Uterus (tissue), 4 donors: Measurements from ENCODE around the gene PPP1R16B. TPM values are rescaled to one million over a fixed set of nuclear protein-coding genes. Genes with fewer than 3 reads are reported as not detected.

Source experiments
- DNase-seq, 2 donors: peaks; one replicate each; pipeline ENCODE4 v3.0.0-alpha.2; 2019 to 2020
- H3K27ac ChIP-seq, 2 donors: fragments of 200-600 bp; sonication (generic); 1 replicate in 1 of 2; 2 replicates in 1 of 2; pipeline ENCODE4 v1.5.1; 2016 to 2018
- H3K27me3 ChIP-seq, 2 donors: fragments of 200-600 bp; sonication (generic); one replicate each; pipeline ENCODE4 v1.5.1; 2018 to 2019; ENCODE audit warnings: control low read depth in 1 of 2
- H3K36me3 ChIP-seq, 2 donors: fragments of 200-600 bp; sonication (generic); one replicate each; pipeline ENCODE4 v1.5.1; 2019; ENCODE audit warnings: control low read depth in 1 of 2
- H3K4me1 ChIP-seq, 2 donors: fragments of 200-600 bp; sonication (generic); one replicate each; pipeline ENCODE4 v1.5.1; 2018 to 2019; ENCODE audit warnings: control low read depth in 1 of 2
- H3K4me3 ChIP-seq, 2 donors: fragments of 200-600 bp; sonication (generic); 1 replicate in 1 of 2; 2 replicates in 1 of 2; pipeline ENCODE4 v1.5.1; 2018 to 2019; ENCODE audit warnings: mild to moderate bottlenecking in 1 of 2
- H3K9me3 ChIP-seq, 2 donors: fragments of 200-600 bp; sonication (generic); one replicate each; pipeline ENCODE4 v1.5.1; 2019; ENCODE audit warnings: control low read depth in 1 of 2
- CTCF ChIP-seq, 4 experiments: fragments of 200-600 bp in 2 of 4; fragments of 450-650 bp in 2 of 4; sonication (generic) in 2 of 4; IDR thresholded peaks; one replicate each; pipeline ENCODE4 v1.5.1; 2016 to 2019; ENCODE audit warnings: antibody characterized with exemption in 4 of 4, mild to moderate bottlenecking in 2 of 4, moderate library complexity in 1 of 4
- POLR2A ChIP-seq, 2 donors: fragments of 450-650 bp; IDR thresholded peaks; one replicate each; pipeline ENCODE4 v1.6.1; 2016; ENCODE audit warnings: antibody characterized with exemption in 2 of 2, mild to moderate bottlenecking in 1 of 2, moderate library complexity in 1 of 2
- intact Hi-C: fragments of 100-400 bp; cut with DNase I; formaldehyde crosslinking; loops from one replicate; pipeline ENCODE4 v1.15.1; 2023; ENCODE audit warnings: low total_unique reads
- total RNA-seq, 4 donors: library from RNA; depleted of rRNA in 3 of 4; stranded (reverse); fragments of >200 nt in 3 of 4; gene quantifications; one replicate each; pipeline versions ENCODE4 v1.1.0 to v1.2.4, GENCODE V29; 2014 to 2023
- donor health status: DM: yes; HTN: yes; CAD: no.

Gene PPP1R16B
- total RNA-seq, 4 donors from 2014 or later, result 7.6 to 15.8 (median 12.5) TPM

- H3K4me3 ChIP-seq, result no peak overlapping the region
- H3K9me3 ChIP-seq, result no peaks in the 10 kb centered on the region
- no peak for TF ChIP-seq CTCF (IDR thresholded peaks at IDR 0.05)
- H3K36me3 ChIP-seq, result no peaks in the 10 kb centered on the region
- no peaks in the 10 kb centered on the region for H3K27me3 ChIP-seq
- no peak for DNase-seq
- intact Hi-C loops, result no loop called here
- no peaks in the 10 kb centered on the region for H3K4me1 ChIP-seq
- H3K27ac ChIP-seq, result no peak overlapping the region
Observed at GRCh38 chr20:38841570-38841969, 36.1 kb downstream of the PPP1R16B start.

GRCh38 chr20:38842026-38842425 lies 36.5 kb downstream of the PPP1R16B start:
- Histone ChIP-seq H3K27ac (no peak overlapping the region), H3K9me3 (no peaks in the 10 kb centered on the region), H3K4me1 (no peaks in the 10 kb centered on the region), H3K36me3 (no peaks in the 10 kb centered on the region), H3K27me3 (no peaks in the 10 kb centered on the region), H3K4me3 (no peak overlapping the region)
- TF ChIP-seq POLR2A (IDR thresholded peaks at IDR 0.05) (no peak), CTCF (IDR thresholded peaks at IDR 0.05) (no peak)
- intact Hi-C loops, result no loop called here
- DNase-seq, result no peak

- Histone ChIP-seq H3K9me3 (no peaks in the 10 kb centered on the region), H3K27ac (no peak overlapping the region), H3K4me1 (no peaks in the 10 kb centered on the region), H3K36me3 (no peaks in the 10 kb centered on the region), H3K4me3 (no peak overlapping the region), H3K27me3 (no peaks in the 10 kb centered on the region)
- intact Hi-C loops, result no loop called here
- TF ChIP-seq POLR2A (IDR thresholded peaks at IDR 0.05) (no peak), CTCF (IDR thresholded peaks at IDR 0.05) (no peak)
- no peak for DNase-seq
Observed at GRCh38 chr20:38842558-38842981, 37.1 kb downstream of the PPP1R16B start.

GRCh38 chr20:38843346-38843745 lies 37.8 kb downstream of the PPP1R16B start:
- no peaks in the 10 kb centered on the region for H3K4me1 ChIP-seq
- H3K4me3 ChIP-seq, result no peak overlapping the region
- no peaks in the 10 kb centered on the region for H3K27me3 ChIP-seq
- no peaks in the 10 kb centered on the region for H3K9me3 ChIP-seq
- intact Hi-C loops, result no loop called here
- TF ChIP-seq POLR2A (IDR thresholded peaks at IDR 0.05), result no peak
- TF ChIP-seq CTCF (IDR thresholded peaks at IDR 0.05), result no peak
- no peak for DNase-seq
- no peaks in the 10 kb centered on the region for H3K36me3 ChIP-seq
- no peak overlapping the region for H3K27ac ChIP-seq

- Histone ChIP-seq H3K4me1 (no peaks in the 10 kb centered on the region), H3K27me3 (no peaks in the 10 kb centered on the region), H3K9me3 (no peaks in the 10 kb centered on the region), H3K27ac (no peak overlapping the region), H3K4me3 (no peak overlapping the region), H3K36me3 (no peaks in the 10 kb centered on the region)
- DNase-seq, result no peak
- TF ChIP-seq CTCF (IDR thresholded peaks at IDR 0.05) (no peak), POLR2A (IDR thresholded peaks at IDR 0.05) (no peak)
- intact Hi-C loops, result no loop called here
Observed at GRCh38 chr20:38844963-38845362, 39.5 kb downstream of the PPP1R16B start.
